CD4-positive, CD25-positive, alpha-beta regulatory T cell (primary cell): ENCODE results near the gene GAS6. TPM values are rescaled to one million over a fixed set of nuclear protein-coding genes. Genes with fewer than 3 reads are reported as not detected.
"Not testable (repeated sequence)": the region's sequence is repeated elsewhere in the genome, so short reads cannot be mapped to it uniquely, and the experiment has no call there.

Experiments
- ATAC-seq, 2 donors: fragments of 150-1000 bp; cut with Tn5 transposase; one replicate each; pipeline ENCODE4 v1.10.0; 2021; ENCODE audit warnings: low read depth in 2 of 2, moderate number of reproducible peaks in 2 of 2, moderate library complexity in 1 of 2
- DNase-seq, 3 donors: peaks; one replicate each; pipeline versions ENCODE4 v3.0.0 to v3.0.0-alpha.2; 2012 to 2022; ENCODE audit warnings: mixed read lengths in 1 of 3
- H3K27ac ChIP-seq: one replicate; pipeline ENCODE4 v1.7.0; 2013; ENCODE audit warnings: mild to moderate bottlenecking, low read length; ENCODE audit not compliant: insufficient read depth, poor library complexity, severe bottlenecking
- H3K27me3 ChIP-seq: one replicate; pipeline ENCODE4 v1.7.0; 2013; ENCODE audit warnings: low read length; ENCODE audit not compliant: control insufficient read depth, insufficient read depth
- H3K36me3 ChIP-seq: one replicate; pipeline ENCODE4 v1.7.0; 2013; ENCODE audit warnings: mild to moderate bottlenecking, low read length, moderate library complexity; ENCODE audit not compliant: control insufficient read depth, insufficient read depth
- H3K4me1 ChIP-seq: 2 replicates; pipeline ENCODE4 v1.7.0; 2013; ENCODE audit warnings: mild to moderate bottlenecking, low read length; ENCODE audit not compliant: insufficient read depth, control insufficient read depth, poor library complexity, severe bottlenecking
- H3K4me3 ChIP-seq: one replicate; pipeline ENCODE4 v1.7.0; 2013; ENCODE audit warnings: low read depth, mild to moderate bottlenecking, low read length, moderate library complexity
- H3K9me3 ChIP-seq, 2 experiments: 1 replicate in 1 of 2; 2 replicates in 1 of 2; pipeline ENCODE4 v1.7.0; 2013; ENCODE audit warnings: low read length in 2 of 2, mild to moderate bottlenecking in 1 of 2, moderate library complexity in 1 of 2; ENCODE audit not compliant: control insufficient read depth in 2 of 2
- H3K27ac Mint-ChIP-seq, 3 donors: one replicate each; pipeline ENCODE4 v1.8.0; 2020 to 2022; ENCODE audit warnings: mild to moderate bottlenecking in 3 of 3, mixed read lengths in 3 of 3, moderate library complexity in 2 of 3
- H3K27me3 Mint-ChIP-seq: one replicate; pipeline ENCODE4 v1.8.0; 2022; ENCODE audit warnings: mild to moderate bottlenecking, mixed read lengths
- H3K36me3 Mint-ChIP-seq: one replicate; pipeline ENCODE4 v1.8.0; 2020; ENCODE audit warnings: mixed read lengths
- H3K4me1 Mint-ChIP-seq, 4 donors: one replicate each; pipeline ENCODE4 v1.8.0; 2020 to 2022; ENCODE audit warnings: mixed read lengths in 4 of 4, mild to moderate bottlenecking in 1 of 4
- H3K4me3 Mint-ChIP-seq, 4 donors: one replicate each; pipeline ENCODE4 v1.8.0; 2020 to 2022; ENCODE audit warnings: mild to moderate bottlenecking in 4 of 4, mixed read lengths in 4 of 4, moderate library complexity in 3 of 4
- H3K9me3 Mint-ChIP-seq, 7 donors: one replicate each; pipeline ENCODE4 v1.8.0; 2020 to 2022; ENCODE audit warnings: mixed read lengths in 7 of 7, mild to moderate bottlenecking in 3 of 7, moderate library complexity in 2 of 7
- polyA plus RNA-seq, 4 donors: library from polyadenylated mRNA; unstranded; fragments of 300-500 nt; fragmentation: Illumina TruSeq; gene quantifications; one replicate each; pipeline ENCODE4 v1.2.3, GENCODE V29; 2021
- total RNA-seq: library from RNA; stranded (reverse); gene quantifications from one replicate; pipeline ENCODE4 v1.2.3, GENCODE V29; 2022

Gene GAS6
- total and polyA plus RNA-seq, 5 donors from 2014 or later: 0.29 to 2.8 (median 0.34) TPM; not detected in 2

- Mint-ChIP-seq H3K36me3 (no peaks in the 10 kb centered on the region), H3K4me1 (no peaks in the 10 kb centered on the region), H3K27ac (no peak overlapping the region), H3K9me3 (peaks cover 0 to 2% (median 0%) of the 10 kb centered on the region in 7 donors), H3K27me3 (no peaks in the 10 kb centered on the region), H3K4me3 (no peak overlapping the region)
- H3K36me3 ChIP-seq: no peaks in the 10 kb centered on the region
- ATAC-seq: no peak
- H3K9me3 ChIP-seq: no peaks in the 10 kb centered on the region
- DNase-seq: no peak
- H3K4me3 ChIP-seq: no peak overlapping the region
- H3K27me3 ChIP-seq: no peaks in the 10 kb centered on the region
- no peak overlapping the region for H3K27ac ChIP-seq
- no peaks in the 10 kb centered on the region for H3K4me1 ChIP-seq
These were observed 63.3 kb downstream of the GAS6 start for GRCh38 chr13:113800576-113800926.

- H3K4me1 ChIP-seq: no peaks in the 10 kb centered on the region
- H3K36me3 ChIP-seq: no peaks in the 10 kb centered on the region
- no peaks in the 10 kb centered on the region for H3K27me3 Mint-ChIP-seq
- H3K36me3 Mint-ChIP-seq: no peaks in the 10 kb centered on the region
- H3K27me3 ChIP-seq: no peaks in the 10 kb centered on the region
- H3K4me1 Mint-ChIP-seq: no peaks in the 10 kb centered on the region
- peaks cover 0 to 2% (median 0%) of the 10 kb centered on the region in 7 donors for H3K9me3 Mint-ChIP-seq
- DNase-seq: no peak
- no peak overlapping the region for H3K4me3 ChIP-seq
- no peak for ATAC-seq
- no peak overlapping the region for H3K27ac Mint-ChIP-seq
- H3K27ac ChIP-seq: no peak overlapping the region
- no peaks in the 10 kb centered on the region for H3K9me3 ChIP-seq
- H3K4me3 Mint-ChIP-seq: no peak overlapping the region
These were observed 65.6 kb downstream of the GAS6 start for GRCh38 chr13:113798200-113798811.

GRCh38 chr13:113796964-113797676 is 66.8 kb downstream of the GAS6 start:
- DNase-seq: no peak

GRCh38 chr13:113796211-113796963 is 67.5 kb downstream of the GAS6 start:
- Histone ChIP-seq H3K27ac (no peak overlapping the region), H3K9me3 (no peaks in the 10 kb centered on the region), H3K36me3 (no peaks in the 10 kb centered on the region), H3K27me3 (no peaks in the 10 kb centered on the region), H3K4me3 (no peak overlapping the region), H3K4me1 (no peaks in the 10 kb centered on the region)
- ATAC-seq: no peak
- H3K27ac Mint-ChIP-seq: no peak overlapping the region
- H3K36me3 Mint-ChIP-seq: no peaks in the 10 kb centered on the region
- H3K4me1 Mint-ChIP-seq: no peaks in the 10 kb centered on the region
- H3K4me3 Mint-ChIP-seq: no peak overlapping the region
- H3K27me3 Mint-ChIP-seq: peaks cover 6% of the 10 kb centered on the region
- H3K9me3 Mint-ChIP-seq: peaks cover 0 to 3% (median 0%) of the 10 kb centered on the region in 7 donors
- no peak for DNase-seq

More at GRCh38 chr13:113796964-113797676, 66.8 kb downstream of the GAS6 start:
- peaks cover 0 to 3% (median 0%) of the 10 kb centered on the region in 7 donors for H3K9me3 Mint-ChIP-seq
- Histone ChIP-seq H3K4me3 (no peak overlapping the region), H3K27me3 (no peaks in the 10 kb centered on the region), H3K9me3 (no peaks in the 10 kb centered on the region), H3K4me1 (no peaks in the 10 kb centered on the region), H3K27ac (no peak overlapping the region), H3K36me3 (no peaks in the 10 kb centered on the region)
- no peak for ATAC-seq
- no peak overlapping the region for H3K4me3 Mint-ChIP-seq
- H3K27ac Mint-ChIP-seq: peak overlapping the region in 1 of 3 donors; percentile 48
- peaks cover 6% of the 10 kb centered on the region for H3K27me3 Mint-ChIP-seq
- H3K4me1 Mint-ChIP-seq: no peaks in the 10 kb centered on the region
- H3K36me3 Mint-ChIP-seq: no peaks in the 10 kb centered on the region

- not testable (repeated sequence) for H3K4me1 ChIP-seq, H3K9me3 Mint-ChIP-seq, H3K27me3 Mint-ChIP-seq, H3K4me3 Mint-ChIP-seq, H3K4me1 Mint-ChIP-seq, H3K9me3 ChIP-seq, DNase-seq, H3K27ac Mint-ChIP-seq, ATAC-seq, H3K4me3 ChIP-seq, H3K27me3 ChIP-seq, H3K36me3 Mint-ChIP-seq, H3K27ac ChIP-seq, H3K36me3 ChIP-seq
These were observed 68.5 kb downstream of the GAS6 start for GRCh38 chr13:113795362-113795761.

GRCh38 chr13:113794764-113795173 is 69.1 kb downstream of the GAS6 start:
- Histone ChIP-seq H3K4me1 (no peaks in the 10 kb centered on the region), H3K36me3 (no peaks in the 10 kb centered on the region), H3K27me3 (no peaks in the 10 kb centered on the region), H3K27ac (no peak overlapping the region), H3K4me3 (no peak overlapping the region), H3K9me3 (no peaks in the 10 kb centered on the region)
- Mint-ChIP-seq H3K4me3 (no peak overlapping the region), H3K36me3 (no peaks in the 10 kb centered on the region), H3K27me3 (peaks cover 6% of the 10 kb centered on the region), H3K27ac (no peak overlapping the region), H3K4me1 (no peaks in the 10 kb centered on the region), H3K9me3 (peaks cover 0 to 3% (median 0%) of the 10 kb centered on the region in 7 donors)
- DNase-seq (no peak), ATAC-seq (no peak)

GRCh38 chr13:113794086-113794485 is 69.8 kb downstream of the GAS6 start:
- H3K4me1 ChIP-seq: no peaks in the 10 kb centered on the region
- no peak for DNase-seq
- no peaks in the 10 kb centered on the region for H3K4me1 Mint-ChIP-seq
- H3K36me3 Mint-ChIP-seq: no peaks in the 10 kb centered on the region
- H3K27me3 ChIP-seq: no peaks in the 10 kb centered on the region
- H3K9me3 ChIP-seq: no peaks in the 10 kb centered on the region
- ATAC-seq: no peak
- no peak overlapping the region for H3K27ac ChIP-seq
- H3K27ac Mint-ChIP-seq: no peak overlapping the region
- H3K9me3 Mint-ChIP-seq: peaks cover 0 to 3% (median 0%) of the 10 kb centered on the region in 7 donors
- no peaks in the 10 kb centered on the region for H3K36me3 ChIP-seq
- H3K4me3 ChIP-seq: no peak overlapping the region
- peaks cover 8% of the 10 kb centered on the region for H3K27me3 Mint-ChIP-seq
- H3K4me3 Mint-ChIP-seq: no peak overlapping the region
